Transverse colon (tissue), 4 donors: ENCODE results near the gene UPB1. TPM values are rescaled to one million over a fixed set of nuclear protein-coding genes. Genes with fewer than 3 reads are reported as not detected.

Source experiments
- DNase-seq: peaks from one replicate; pipeline ENCODE4 v3.0.0-alpha.2; 2019
- H3K27ac ChIP-seq, 4 donors: fragments of 200-600 bp; sonication (generic); 2 replicates each; pipeline ENCODE4 v1.5.1; 2016 to 2018; ENCODE audit warnings: inconsistent platforms in 4 of 4
- H3K27me3 ChIP-seq: fragments of 200-600 bp; sonication (generic); 2 replicates; pipeline ENCODE4 v1.5.1; 2017; ENCODE audit warnings: inconsistent platforms
- H3K36me3 ChIP-seq, 4 donors: fragments of 200-600 bp; sonication (generic); 2 replicates each; pipeline ENCODE4 v1.5.1; 2017 to 2019; ENCODE audit warnings: inconsistent platforms in 4 of 4
- H3K4me1 ChIP-seq, 4 donors: fragments of 200-600 bp; sonication (generic); 2 replicates each; pipeline ENCODE4 v1.5.1; 2017 to 2020; ENCODE audit warnings: inconsistent platforms in 4 of 4
- H3K4me3 ChIP-seq, 4 donors: fragments of 200-600 bp; sonication (generic); 1 replicate in 1 of 4; 2 replicates in 3 of 4; pipeline versions ENCODE4 v1.5.1 to v1.6.1; 2017 to 2019; ENCODE audit warnings: inconsistent platforms in 4 of 4
- H3K9me3 ChIP-seq, 2 donors: fragments of 200-600 bp; sonication (generic); 2 replicates each; pipeline ENCODE4 v1.5.1; 2017 to 2019; ENCODE audit warnings: inconsistent platforms in 2 of 2
- CTCF ChIP-seq, 5 experiments: fragments of 200-600 bp in 3 of 5; fragments of 450-650 bp in 2 of 5; sonication (generic) in 3 of 5; IDR thresholded peaks; 1 replicate in 2 of 5; 2 replicates in 3 of 5; pipeline ENCODE4 v1.5.1; 2016 to 2017; ENCODE audit warnings: antibody characterized with exemption in 5 of 5, inconsistent platforms in 3 of 5, mild to moderate bottlenecking in 2 of 5, moderate library complexity in 1 of 5
- EP300 ChIP-seq: sonication (generic); formaldehyde crosslinking; IDR thresholded peaks from one replicate; pipeline ENCODE4 v1.6.1; 2017; ENCODE audit warnings: antibody characterized with exemption, low read depth
- POLR2A ChIP-seq: fragments of 450-650 bp; IDR thresholded peaks from one replicate; pipeline ENCODE4 v1.6.1; 2016; ENCODE audit warnings: antibody characterized with exemption, mild to moderate bottlenecking, moderate library complexity
- POLR2AphosphoS5 ChIP-seq, 3 donors: sonication (generic); formaldehyde crosslinking; IDR thresholded peaks; one replicate each; pipeline ENCODE4 v1.6.1; 2016; ENCODE audit warnings: antibody characterized with exemption in 3 of 3
- WGBS, 2 donors: methylation state at CpG; one replicate each; pipeline ENCODE4 v1.1.5; 2018; ENCODE audit warnings: low coverage in 1 of 2; 5-methylcytosine and 5-hydroxymethylcytosine counted together
- in situ Hi-C, 4 donors: fragments of 200-750 bp; cut with MboI; loops; one replicate each; pipeline versions ENCODE4 v1.15.0 to v1.15.1; 2017; ENCODE audit warnings: low sequenced_read_pairs in 3 of 4, low pct_ligation_motif_present in 1 of 4, low pct_unique_long_range_greater_than_20kb in 1 of 4
- intact Hi-C: fragments of 100-400 bp; cut with DNase I; formaldehyde crosslinking; loops from one replicate; pipeline ENCODE4 v1.15.1; 2023; ENCODE audit warnings: low total_unique reads
- total RNA-seq, 4 donors: library from RNA; depleted of rRNA; stranded (reverse); fragments of >200 nt; gene quantifications; one replicate each; pipeline ENCODE4 v1.1.0, GENCODE V29; 2016

UPB1 gene
- total RNA-seq, 4 donors from 2014 or later, result 0.32 TPM; not detected in 3

DNA sequence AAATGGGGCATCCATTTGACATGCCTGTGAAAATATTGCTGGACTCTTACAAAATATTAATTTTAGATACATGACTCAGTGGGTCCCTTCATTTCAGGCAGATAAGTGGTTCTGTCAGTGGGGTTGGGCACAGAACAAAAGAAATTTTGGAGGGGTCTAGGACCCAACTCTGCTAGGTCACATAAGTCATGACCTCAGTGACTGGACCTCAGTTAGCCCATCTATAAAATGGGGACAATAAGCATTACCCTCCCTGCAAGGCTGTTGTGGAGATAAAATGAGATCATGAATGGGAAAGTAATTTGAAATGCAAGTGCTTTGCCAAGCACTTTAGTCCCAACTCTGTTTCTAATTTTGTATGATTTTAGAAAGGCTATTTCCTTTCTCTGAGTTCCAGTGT, 44.0 kb upstream of the UPB1 start:
- TF ChIP-seq POLR2AphosphoS5 (IDR thresholded peaks at IDR 0.05) (no peak), CTCF (IDR thresholded peaks at IDR 0.05) (no peak), EP300 (no peak), POLR2A (no peak)
- DNase-seq, result no peak
- Histone ChIP-seq H3K9me3 (no peaks in the 10 kb centered on the region), H3K4me3 (no peak overlapping the region), H3K4me1 (no peaks in the 10 kb centered on the region), H3K27me3 (no peaks in the 10 kb centered on the region), H3K36me3 (no peaks in the 10 kb centered on the region), H3K27ac (no peak overlapping the region)
- intact Hi-C loops, result no loop called here
- in situ Hi-C loops, result no loop called here

- Histone ChIP-seq H3K4me1 (no peaks in the 10 kb centered on the region), H3K9me3 (no peaks in the 10 kb centered on the region), H3K36me3 (no peaks in the 10 kb centered on the region), H3K27me3 (no peaks in the 10 kb centered on the region), H3K4me3 (no peak overlapping the region), H3K27ac (no peak overlapping the region)
- in situ Hi-C loops, result no loop called here
- WGBS, 2 donors, result 88% methylated on average over 1 of the region's 1 CpG
- no peak for DNase-seq
- TF ChIP-seq POLR2AphosphoS5 (IDR thresholded peaks at IDR 0.05) (no peak), CTCF (IDR thresholded peaks at IDR 0.05) (no peak), POLR2A (no peak), EP300 (no peak)
- intact Hi-C loops, result no loop called here
Observed at GRCh38 chr22:24453853-24454252, 41.3 kb upstream of the UPB1 start.

- Histone ChIP-seq H3K27ac (no peak overlapping the region), H3K4me1 (no peaks in the 10 kb centered on the region), H3K9me3 (no peaks in the 10 kb centered on the region), H3K36me3 (no peaks in the 10 kb centered on the region), H3K27me3 (no peaks in the 10 kb centered on the region), H3K4me3 (no peak overlapping the region)
- intact Hi-C loops, result no loop called here
- DNase-seq, result no peak
- 60 to 83% methylated on average over 2 to 4 of the region's 4 CpGs for WGBS, 2 donors
- in situ Hi-C loops, result no loop called here
- no peak for TF ChIP-seq EP300
- no peak for TF ChIP-seq CTCF (IDR thresholded peaks at IDR 0.05)
- TF ChIP-seq POLR2AphosphoS5 (IDR thresholded peaks at IDR 0.05), result no peak
- TF ChIP-seq POLR2A, result no peak
Observed at GRCh38 chr22:24455039-24455438, 40.1 kb upstream of the UPB1 start.

DNA sequence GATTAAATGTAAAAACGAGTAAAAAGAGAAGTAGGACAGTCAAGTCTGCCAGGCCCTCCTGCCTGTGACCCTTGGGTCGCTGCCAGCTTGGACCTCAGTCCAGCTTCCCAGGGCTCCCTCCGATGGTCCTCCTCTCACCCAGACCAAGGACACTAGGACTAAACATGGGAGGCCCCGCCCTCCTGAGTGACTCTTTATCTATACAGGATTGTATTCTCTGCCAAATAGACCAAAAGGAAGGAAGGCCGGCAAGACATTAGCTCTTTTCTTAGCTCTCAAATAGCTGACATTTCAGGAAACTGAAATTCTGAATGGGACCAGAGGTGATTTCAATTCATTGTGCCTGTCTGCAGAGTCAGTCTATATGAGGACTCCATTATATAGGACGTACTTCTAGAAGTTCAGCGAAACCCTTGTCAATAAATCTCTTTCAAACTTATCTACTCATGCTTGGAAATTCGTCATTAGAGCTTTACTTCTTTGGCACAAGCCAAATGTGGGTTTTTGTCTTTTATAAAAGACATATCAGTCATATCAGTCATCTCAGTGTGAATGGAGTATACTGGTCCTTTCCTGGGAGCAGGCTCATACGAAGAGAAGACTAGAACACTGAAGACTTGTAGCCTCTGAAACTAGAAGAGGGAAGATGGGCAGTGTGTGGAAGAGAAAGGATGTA, 39.2 kb upstream of the UPB1 start:
- no peaks in the 10 kb centered on the region for H3K4me1 ChIP-seq
- in situ Hi-C loops (no loop called here), intact Hi-C loops (no loop called here)
- TF ChIP-seq POLR2A (no peak), EP300 (no peak), CTCF (IDR thresholded peaks at IDR 0.05) (no peak)
- H3K27ac ChIP-seq, result no peak overlapping the region
- WGBS, 2 donors, result 56 to 62% methylated on average over 8 to 9 of the region's 9 CpGs
- H3K27me3 ChIP-seq, result no peaks in the 10 kb centered on the region
- no peak for DNase-seq
- H3K9me3 ChIP-seq, result no peaks in the 10 kb centered on the region
- H3K4me3 ChIP-seq, result no peak overlapping the region
- no peaks in the 10 kb centered on the region for H3K36me3 ChIP-seq
